Mesendoderm (in vitro differentiated cells): Measurements from ENCODE around the gene KCNS1.

Experiments
- DNase-seq: peaks from one replicate; pipeline ENCODE4 v3.0.0; 2013
- H2AK5ac ChIP-seq: 2 replicates; pipeline ENCODE4 v1.6.1; 2013; ENCODE audit warnings: low read length, inconsistent platforms
- H2BK120ac ChIP-seq: 2 replicates; pipeline ENCODE4 v1.6.1; 2013; ENCODE audit warnings: low read depth, mild to moderate bottlenecking, low read length, moderate library complexity, mixed read lengths
- H2BK15ac ChIP-seq: replicated peaks from 2 replicates; pipeline ENCODE4 v1.6.1; 2013; ENCODE audit warnings: low read depth, mild to moderate bottlenecking, moderate library complexity
- H2BK5ac ChIP-seq: 2 replicates; pipeline ENCODE4 v1.6.1; 2013; ENCODE audit warnings: low read length, inconsistent platforms
- H3K18ac ChIP-seq: 2 replicates; pipeline ENCODE4 v1.6.1; 2013; ENCODE audit warnings: mild to moderate bottlenecking, low read length, mixed read lengths
- H3K23ac ChIP-seq: one replicate; pipeline ENCODE4 v1.6.1; 2013; ENCODE audit warnings: low read length
- H3K27ac ChIP-seq: 2 replicates; pipeline ENCODE4 v1.5.1; 2013; ENCODE audit warnings: low read depth, mild to moderate bottlenecking, inconsistent platforms, low read length, moderate library complexity
- H3K27me3 ChIP-seq: 2 replicates; pipeline ENCODE4 v1.6.1; 2013; ENCODE audit warnings: low read length, control low read depth, mild to moderate bottlenecking, inconsistent platforms; ENCODE audit not compliant: insufficient read depth, poor library complexity
- H3K36me3 ChIP-seq: 2 replicates; pipeline ENCODE4 v1.6.1; 2013; ENCODE audit warnings: low read length, inconsistent platforms; ENCODE audit not compliant: control insufficient read depth, insufficient read depth
- H3K4ac ChIP-seq: one replicate; pipeline ENCODE4 v1.6.1; 2013; ENCODE audit warnings: low read depth, mild to moderate bottlenecking, low read length, moderate library complexity
- H3K4me1 ChIP-seq: 2 replicates; pipeline ENCODE4 v1.6.1; 2013; ENCODE audit warnings: low read depth, low read length, inconsistent platforms; ENCODE audit not compliant: control insufficient read depth
- H3K4me2 ChIP-seq: 2 replicates; pipeline ENCODE4 v1.6.1; 2013; ENCODE audit warnings: low read length
- H3K4me3 ChIP-seq: 2 replicates; pipeline ENCODE4 v1.5.1; 2013; ENCODE audit warnings: mild to moderate bottlenecking, low read length
- H3K56ac ChIP-seq: one replicate; pipeline ENCODE4 v1.6.1; 2013; ENCODE audit warnings: low read length
- H3K79me1 ChIP-seq: 2 replicates; pipeline ENCODE4 v1.6.1; 2013; ENCODE audit warnings: low read length, inconsistent platforms
- H3K79me2 ChIP-seq: 2 replicates; pipeline ENCODE4 v1.6.1; 2013; ENCODE audit warnings: mild to moderate bottlenecking, low read length; ENCODE audit not compliant: control insufficient read depth, insufficient read depth
- H3K9ac ChIP-seq: 2 replicates; pipeline ENCODE4 v1.6.1; 2013; ENCODE audit warnings: low read length, inconsistent platforms
- H4K5ac ChIP-seq: one replicate; pipeline ENCODE4 v1.6.1; 2013; ENCODE audit warnings: low read length
- H4K8ac ChIP-seq: one replicate; pipeline ENCODE4 v1.6.1; 2013; ENCODE audit warnings: low read depth, mild to moderate bottlenecking, control low read depth, low read length, moderate library complexity
- WGBS: extraction: QIAGEN DNeasy Blood & Tissue Kit; methylation state at CpG from one replicate; pipeline ENCODE4 v1.1.7; 2013; ENCODE audit warnings: low lambda C conversion rate, missing lambda C conversion rate; ENCODE audit not compliant: insufficient coverage; ENCODE audit errors: extremely low coverage; 5-methylcytosine and 5-hydroxymethylcytosine counted together

The KCNS1 gene

DNA sequence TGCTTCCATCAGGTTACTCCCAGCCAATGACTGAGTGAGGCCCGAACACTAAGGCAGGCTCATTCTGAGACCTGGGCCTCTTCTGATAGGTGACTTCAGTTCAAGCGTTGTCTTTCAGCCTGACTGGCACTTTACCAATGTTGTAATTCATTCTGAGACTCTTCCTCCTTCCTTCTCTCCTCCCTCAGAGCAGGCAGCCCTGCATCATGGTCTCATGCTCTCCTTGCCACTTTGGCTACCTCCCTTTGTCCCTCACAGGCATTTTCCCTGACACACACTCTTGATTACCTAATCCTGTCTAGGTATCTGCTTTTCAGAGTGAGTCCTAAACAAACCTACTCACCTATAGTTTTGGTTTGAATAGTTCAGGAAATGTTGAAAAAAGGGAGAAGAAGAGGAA, 36.0 kb upstream of the KCNS1 start:
- no peak overlapping the region for H3K27ac ChIP-seq
- no peaks in the 10 kb centered on the region for H3K36me3 ChIP-seq
- no peaks in the 10 kb centered on the region for H3K27me3 ChIP-seq
- no CpG with 5 or more reads among the region's 2 CpGs for WGBS
- H4K8ac ChIP-seq = no peak overlapping the region
- no peaks in the 10 kb centered on the region for H3K79me1 ChIP-seq
- H3K9ac ChIP-seq = no peak overlapping the region
- no peak overlapping the region for H4K5ac ChIP-seq
- H2BK15ac ChIP-seq = no peak overlapping the region
- no peak overlapping the region for H3K4me2 ChIP-seq
- DNase-seq = no peak
- H3K4me1 ChIP-seq = no peaks in the 10 kb centered on the region
- no peaks in the 10 kb centered on the region for H3K79me2 ChIP-seq
- H3K23ac ChIP-seq = no peak overlapping the region
- no peak overlapping the region for H3K4me3 ChIP-seq
- no peak overlapping the region for H2AK5ac ChIP-seq
- H2BK120ac ChIP-seq = no peak overlapping the region
- H2BK5ac ChIP-seq = no peak overlapping the region
- peak overlapping the region; percentile 2 for H3K56ac ChIP-seq
- H3K4ac ChIP-seq = no peak overlapping the region
- no peak overlapping the region for H3K18ac ChIP-seq

DNA sequence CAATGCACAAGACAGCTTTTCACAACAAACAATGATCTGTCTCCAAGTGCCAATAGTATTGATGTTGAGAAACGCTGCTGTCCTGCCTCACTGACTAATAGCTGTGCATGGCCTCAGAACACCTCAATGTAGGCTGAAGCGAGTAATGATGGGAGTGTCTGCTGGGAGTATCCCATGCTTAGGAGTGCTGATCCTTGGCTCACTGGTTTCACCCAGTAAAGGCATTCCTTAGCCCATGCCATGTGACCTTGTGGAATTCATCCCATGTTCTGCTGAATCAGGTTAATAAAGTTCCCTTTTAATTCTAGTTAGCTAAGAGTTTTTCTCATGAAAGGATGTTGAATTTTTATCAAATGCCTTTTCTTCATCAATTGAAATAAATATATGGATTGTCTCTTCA, 27.2 kb upstream of the KCNS1 start:
- no peak overlapping the region for H3K23ac ChIP-seq
- H3K18ac ChIP-seq = no peak overlapping the region
- H3K4me3 ChIP-seq = no peak overlapping the region
- H2BK120ac ChIP-seq = no peak overlapping the region
- no peak overlapping the region for H4K8ac ChIP-seq
- H3K56ac ChIP-seq = no peak overlapping the region
- no peak overlapping the region for H3K27ac ChIP-seq
- no peaks in the 10 kb centered on the region for H3K4me1 ChIP-seq
- H2BK15ac ChIP-seq = no peak overlapping the region
- H3K27me3 ChIP-seq = no peaks in the 10 kb centered on the region
- no peak overlapping the region for H3K4me2 ChIP-seq
- H3K36me3 ChIP-seq = no peaks in the 10 kb centered on the region
- WGBS = no CpG with 5 or more reads among the region's 2 CpGs
- H3K4ac ChIP-seq = no peak overlapping the region
- no peaks in the 10 kb centered on the region for H3K79me1 ChIP-seq
- no peak overlapping the region for H3K9ac ChIP-seq
- no peak overlapping the region for H2AK5ac ChIP-seq
- no peak overlapping the region for H2BK5ac ChIP-seq
- no peak overlapping the region for H4K5ac ChIP-seq
- peak; percentile 28 for DNase-seq
- no peaks in the 10 kb centered on the region for H3K79me2 ChIP-seq

DNA sequence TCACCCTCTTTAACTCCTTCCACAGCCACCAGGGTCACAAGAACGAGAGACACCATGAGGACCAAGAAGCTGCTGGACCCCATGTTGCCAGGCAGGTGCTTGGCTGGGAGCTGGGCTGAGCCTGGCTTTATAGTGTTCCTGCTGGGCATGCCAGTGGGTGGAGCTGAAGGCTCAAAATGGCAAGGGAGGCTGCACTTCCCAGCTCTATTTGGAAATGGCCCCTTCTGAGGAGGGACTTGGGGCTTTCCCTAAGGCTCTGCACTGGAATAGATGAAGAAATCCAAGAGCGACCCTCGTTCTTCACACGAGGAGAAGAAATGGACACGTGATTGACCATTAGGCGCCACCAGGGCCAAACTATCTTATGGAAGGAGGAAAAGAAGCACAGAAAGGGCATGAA, 23.4 kb upstream of the KCNS1 start, which contains the start of gene WFDC12:
TSS of gene WFDC12 (minus strand) at position 101 of the 400 bp plus-strand sequence. CDS start at position 83, 18 bp downstream.
- no peaks in the 10 kb centered on the region for H3K4me1 ChIP-seq
- H3K79me1 ChIP-seq = no peaks in the 10 kb centered on the region
- no peak within 1 kb of the TSS for H3K18ac ChIP-seq
- no peak within 1 kb of the TSS for H2BK120ac ChIP-seq
- no CpG with 5 or more reads among the region's 6 CpGs for WGBS
- no peaks in the 10 kb centered on the region for H3K27me3 ChIP-seq
- H3K27ac ChIP-seq = no peak within 1 kb of the TSS
- H3K36me3 ChIP-seq = no peaks in the 10 kb centered on the region
- H3K23ac ChIP-seq = no peak within 1 kb of the TSS
- no peak within 1 kb of the TSS for H3K4me2 ChIP-seq
- no peak within 1 kb of the TSS for H3K4me3 ChIP-seq
- H3K4ac ChIP-seq = no peak within 1 kb of the TSS
- H4K8ac ChIP-seq = no peak within 1 kb of the TSS
- no peak within 1 kb of the TSS for H3K9ac ChIP-seq
- H3K56ac ChIP-seq = no peak within 1 kb of the TSS
- H2BK15ac ChIP-seq = no peak within 1 kb of the TSS
- no peak within 1 kb of the TSS for H2BK5ac ChIP-seq
- H2AK5ac ChIP-seq = no peak within 1 kb of the TSS
- no peak for DNase-seq
- no peaks in the 10 kb centered on the region for H3K79me2 ChIP-seq
- H4K5ac ChIP-seq = no peak within 1 kb of the TSS

DNA sequence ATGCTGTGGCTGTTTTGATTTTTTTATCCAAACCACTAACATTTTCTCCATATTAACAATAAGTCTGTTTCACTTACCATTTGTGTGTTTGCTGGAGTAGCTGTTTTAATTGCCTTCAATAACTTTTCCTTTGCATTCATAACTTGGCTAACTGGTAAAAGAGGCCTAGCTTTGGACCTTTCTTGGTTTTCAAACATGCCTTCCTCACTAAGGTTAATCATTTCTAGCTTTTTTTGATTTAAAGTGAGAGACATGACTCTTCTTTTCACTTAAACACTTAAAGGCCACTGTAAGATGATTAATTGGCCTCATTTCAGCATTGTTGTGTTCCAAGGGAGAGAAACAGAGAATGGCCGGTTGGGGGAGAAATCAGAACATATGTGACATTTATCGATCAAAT, 20.5 kb upstream of the KCNS1 start:
- Histone ChIP-seq H3K27me3 (no peaks in the 10 kb centered on the region), H2AK5ac (no peak overlapping the region)
- no CpG with 5 or more reads among the region's 2 CpGs for WGBS

DNA sequence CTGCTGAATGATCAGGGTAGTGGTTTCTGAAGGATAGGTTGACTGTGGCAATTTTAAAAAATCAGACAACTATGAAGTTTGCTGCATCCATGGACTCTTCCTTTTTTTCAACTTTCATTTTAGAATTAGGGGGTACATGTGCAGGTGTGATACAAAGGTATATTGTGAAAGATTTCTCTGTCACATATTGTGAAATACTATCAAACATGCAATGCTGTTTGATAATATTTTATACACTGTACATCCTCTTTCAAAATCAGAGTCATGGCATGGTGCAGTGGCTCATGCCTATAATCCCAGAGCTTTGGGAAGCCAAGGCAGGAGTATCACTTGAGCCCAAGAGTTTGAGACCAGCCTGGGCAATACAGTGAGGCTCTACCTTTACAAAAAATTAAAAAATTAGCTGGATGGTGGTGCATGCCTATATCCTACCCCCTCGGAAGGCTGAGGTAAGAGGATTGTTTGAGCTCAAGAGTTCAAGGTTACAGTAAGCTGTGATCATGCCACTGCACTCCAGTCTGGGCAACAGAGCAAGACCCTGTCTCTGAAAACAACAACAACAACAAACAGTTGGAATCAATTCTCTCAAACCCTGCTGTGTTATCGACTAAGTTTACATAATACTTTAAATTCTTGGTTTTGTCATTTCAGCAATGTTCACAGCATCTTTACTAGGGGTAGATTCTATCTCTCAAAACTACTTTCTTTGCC, 18.8 kb upstream of the KCNS1 start:
- no peak overlapping the region for H2BK120ac ChIP-seq
- no peak overlapping the region for H3K4me2 ChIP-seq
- H3K27me3 ChIP-seq = no peaks in the 10 kb centered on the region
- H4K5ac ChIP-seq = no peak overlapping the region
- H3K36me3 ChIP-seq = no peaks in the 10 kb centered on the region
- WGBS = no CpG with 5 or more reads among the region's 2 CpGs
- H3K4me1 ChIP-seq = no peaks in the 10 kb centered on the region
- H3K23ac ChIP-seq = no peak overlapping the region
- no peak overlapping the region for H3K4me3 ChIP-seq
- no peaks in the 10 kb centered on the region for H3K79me1 ChIP-seq
- no peak overlapping the region for H2AK5ac ChIP-seq
- no peak overlapping the region for H3K9ac ChIP-seq
- H2BK15ac ChIP-seq = no peak overlapping the region
- H3K18ac ChIP-seq = no peak overlapping the region
- no peak overlapping the region for H2BK5ac ChIP-seq
- no peaks in the 10 kb centered on the region for H3K79me2 ChIP-seq
- H3K4ac ChIP-seq = no peak overlapping the region
- DNase-seq = no peak
- no peak overlapping the region for H3K56ac ChIP-seq
- H3K27ac ChIP-seq = no peak overlapping the region
- no peak overlapping the region for H4K8ac ChIP-seq

More for the DNA sequence above, 20.5 kb upstream of the KCNS1 start:
- H3K4me3 ChIP-seq = no peak overlapping the region
- H3K23ac ChIP-seq = no peak overlapping the region
- no peak overlapping the region for H2BK15ac ChIP-seq
- no peaks in the 10 kb centered on the region for H3K79me1 ChIP-seq
- no peaks in the 10 kb centered on the region for H3K4me1 ChIP-seq
- DNase-seq = no peak
- no peak overlapping the region for H2BK5ac ChIP-seq
- no peak overlapping the region for H3K9ac ChIP-seq
- H3K4me2 ChIP-seq = no peak overlapping the region
- no peaks in the 10 kb centered on the region for H3K79me2 ChIP-seq
- no peak overlapping the region for H4K5ac ChIP-seq
- H3K56ac ChIP-seq = no peak overlapping the region
- no peak overlapping the region for H3K27ac ChIP-seq
- no peak overlapping the region for H2BK120ac ChIP-seq
- H4K8ac ChIP-seq = no peak overlapping the region
- no peaks in the 10 kb centered on the region for H3K36me3 ChIP-seq
- no peak overlapping the region for H3K18ac ChIP-seq
- H3K4ac ChIP-seq = no peak overlapping the region

DNA sequence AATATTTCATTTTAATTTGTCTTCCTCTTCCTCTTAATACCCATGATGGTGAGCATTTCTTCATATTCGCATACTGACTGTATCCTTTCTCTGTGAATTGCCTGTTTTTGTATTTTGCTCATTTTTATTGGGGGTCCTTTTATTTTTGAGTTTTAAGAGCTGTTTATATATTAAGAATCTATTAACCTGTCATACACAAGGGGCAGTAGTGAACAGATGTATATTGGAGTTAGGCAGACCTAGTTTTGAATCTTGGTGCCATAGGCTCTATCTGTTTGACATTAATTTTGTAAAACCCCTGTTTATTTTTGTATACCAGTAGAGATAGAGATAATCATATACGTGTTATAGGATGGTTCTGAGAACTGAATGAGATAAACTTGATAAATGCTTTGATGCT, 17.1 kb upstream of the KCNS1 start:
- no peak overlapping the region for H4K8ac ChIP-seq
- H2BK5ac ChIP-seq = no peak overlapping the region
- H2BK15ac ChIP-seq = no peak overlapping the region
- no peak overlapping the region for H3K18ac ChIP-seq
- H3K23ac ChIP-seq = no peak overlapping the region
- WGBS = no CpG with 5 or more reads among the region's 2 CpGs
- no peak overlapping the region for H2AK5ac ChIP-seq
- no peaks in the 10 kb centered on the region for H3K27me3 ChIP-seq
- no peaks in the 10 kb centered on the region for H3K36me3 ChIP-seq
- H3K4me1 ChIP-seq = no peaks in the 10 kb centered on the region
- H3K4ac ChIP-seq = no peak overlapping the region
- H3K9ac ChIP-seq = no peak overlapping the region
- H3K79me1 ChIP-seq = no peaks in the 10 kb centered on the region
- no peak overlapping the region for H3K56ac ChIP-seq
- H4K5ac ChIP-seq = no peak overlapping the region
- no peak overlapping the region for H3K4me3 ChIP-seq
- DNase-seq = no peak
- H2BK120ac ChIP-seq = no peak overlapping the region
- no peak overlapping the region for H3K4me2 ChIP-seq
- no peaks in the 10 kb centered on the region for H3K79me2 ChIP-seq
- no peak overlapping the region for H3K27ac ChIP-seq
